Muscle of leg (tissue), 16 donors: ENCODE measurements around the gene ATXN7. TPM values are rescaled to one million over a fixed set of nuclear protein-coding genes. Genes with fewer than 3 reads are reported as not detected.

Experiments
- DNase-seq: peaks from one replicate; pipeline ENCODE4 v3.0.0; 2013
- H3K27ac ChIP-seq: one replicate; pipeline ENCODE4 v1.5.1; 2013; ENCODE audit warnings: mild to moderate bottlenecking, low read length, control low read depth
- H3K27me3 ChIP-seq: one replicate; pipeline ENCODE4 v1.6.1; 2013; ENCODE audit warnings: low read length; ENCODE audit not compliant: control insufficient read depth, insufficient read depth
- H3K36me3 ChIP-seq: one replicate; pipeline ENCODE4 v1.6.1; 2013; ENCODE audit warnings: low read length; ENCODE audit not compliant: control insufficient read depth, insufficient read depth
- H3K4me1 ChIP-seq: one replicate; pipeline ENCODE4 v1.6.1; 2013; ENCODE audit warnings: low read length; ENCODE audit not compliant: control insufficient read depth, insufficient read depth
- H3K4me3 ChIP-seq: one replicate; pipeline ENCODE4 v1.5.1; 2013; ENCODE audit warnings: low read length, control low read depth
- H3K9me3 ChIP-seq: replicated peaks from 2 replicates; pipeline ENCODE4 v1.6.1; 2013; ENCODE audit warnings: low read depth, low read length; ENCODE audit not compliant: control insufficient read depth
- WGBS: methylation state at CpG from one replicate; pipeline ENCODE4 v1.1.5; 2013; ENCODE audit warnings: missing lambda C conversion rate; ENCODE audit not compliant: insufficient coverage; 5-methylcytosine and 5-hydroxymethylcytosine counted together
- long read RNA-seq, 11 donors: transcript quantifications; one replicate each; lab custom pipeline, GENCODE V29; 2026
- polyA plus RNA-seq, 8 donors: library from polyadenylated mRNA; unstranded; fragments of 120-200 nt; gene quantifications; one replicate each; pipeline versions ENCODE4 v1.2.1 to v1.2.3, GENCODE V29; 2013; ENCODE audit warnings: inconsistent platforms in 1 of 8, low replicate concordance in 1 of 8; ENCODE audit not compliant: insufficient read length in 8 of 8, insufficient read depth in 1 of 8
- total RNA-seq: library from RNA; stranded (reverse); fragments of 120-200 nt; gene quantifications from one replicate; pipeline ENCODE4 v1.2.4, GENCODE V29; 2013

Gene ATXN7, protein sequence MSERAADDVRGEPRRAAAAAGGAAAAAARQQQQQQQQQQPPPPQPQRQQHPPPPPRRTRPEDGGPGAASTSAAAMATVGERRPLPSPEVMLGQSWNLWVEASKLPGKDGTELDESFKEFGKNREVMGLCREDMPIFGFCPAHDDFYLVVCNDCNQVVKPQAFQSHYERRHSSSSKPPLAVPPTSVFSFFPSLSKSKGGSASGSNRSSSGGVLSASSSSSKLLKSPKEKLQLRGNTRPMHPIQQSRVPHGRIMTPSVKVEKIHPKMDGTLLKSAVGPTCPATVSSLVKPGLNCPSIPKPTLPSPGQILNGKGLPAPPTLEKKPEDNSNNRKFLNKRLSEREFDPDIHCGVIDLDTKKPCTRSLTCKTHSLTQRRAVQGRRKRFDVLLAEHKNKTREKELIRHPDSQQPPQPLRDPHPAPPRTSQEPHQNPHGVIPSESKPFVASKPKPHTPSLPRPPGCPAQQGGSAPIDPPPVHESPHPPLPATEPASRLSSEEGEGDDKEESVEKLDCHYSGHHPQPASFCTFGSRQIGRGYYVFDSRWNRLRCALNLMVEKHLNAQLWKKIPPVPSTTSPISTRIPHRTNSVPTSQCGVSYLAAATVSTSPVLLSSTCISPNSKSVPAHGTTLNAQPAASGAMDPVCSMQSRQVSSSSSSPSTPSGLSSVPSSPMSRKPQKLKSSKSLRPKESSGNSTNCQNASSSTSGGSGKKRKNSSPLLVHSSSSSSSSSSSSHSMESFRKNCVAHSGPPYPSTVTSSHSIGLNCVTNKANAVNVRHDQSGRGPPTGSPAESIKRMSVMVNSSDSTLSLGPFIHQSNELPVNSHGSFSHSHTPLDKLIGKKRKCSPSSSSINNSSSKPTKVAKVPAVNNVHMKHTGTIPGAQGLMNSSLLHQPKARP
- total RNA-seq: 8.1 TPM
- 10 to 100 TPM in 3 of 8 donors, 1 to 10 TPM in 5; 8.1 to 13.6 (median 9.6) TPM for polyA plus RNA-seq
- long read RNA-seq, donor 1, partial matches to known transcripts: 0 of 2 reads
- long read RNA-seq, donor 1, other reads (novel, unspliced or antisense): 0 of 2 reads
- long read RNA-seq, donor 2, partial matches to known transcripts: 0 of 1 reads
- long read RNA-seq, donor 2, other reads (novel, unspliced or antisense): 0 of 1 reads
- long read RNA-seq, donor 3, transcript ATXN7-211 (1 exons, 3,268 nt): major isoform, 8 of 9 reads
- long read RNA-seq, donor 3, partial matches to known transcripts: 0 of 9 reads
- long read RNA-seq, donor 3, other reads (novel, unspliced or antisense): 0 of 9 reads
- long read RNA-seq, donor 4, partial matches to known transcripts: 0 of 2 reads
- long read RNA-seq, donor 4, other reads (novel, unspliced or antisense): 0 of 2 reads
- long read RNA-seq, donor 5, transcript ATXN7-211 (1 exons, 3,268 nt): major isoform, 6 of 8 reads
- long read RNA-seq, donor 5, partial matches to known transcripts: 0 of 8 reads
- long read RNA-seq, donor 5, other reads (novel, unspliced or antisense): 0 of 8 reads
- long read RNA-seq, donor 6, partial matches to known transcripts: 0 of 3 reads
- long read RNA-seq, donor 6, other reads (novel, unspliced or antisense): 0 of 3 reads
- long read RNA-seq, donor 7, transcript ATXN7-211 (1 exons, 3,268 nt): major isoform, 6 of 6 reads
- long read RNA-seq, donor 7, partial matches to known transcripts: 0 of 6 reads
- long read RNA-seq, donor 7, other reads (novel, unspliced or antisense): 0 of 6 reads
- long read RNA-seq, donor 8, partial matches to known transcripts: 0 of 2 reads
- long read RNA-seq, donor 8, other reads (novel, unspliced or antisense): 0 of 2 reads
- long read RNA-seq, donor 9, partial matches to known transcripts: 0 of 2 reads
- long read RNA-seq, donor 9, other reads (novel, unspliced or antisense): 0 of 2 reads
- long read RNA-seq, donor 10, partial matches to known transcripts: 0 of 2 reads
- long read RNA-seq, donor 10, other reads (novel, unspliced or antisense): 0 of 2 reads
- long read RNA-seq, donor 11, transcript ATXN7-211 (1 exons, 3,268 nt): major isoform, 5 of 5 reads
- long read RNA-seq, donor 11, partial matches to known transcripts: 0 of 5 reads
- long read RNA-seq, donor 11, other reads (novel, unspliced or antisense): 0 of 5 reads

DNA sequence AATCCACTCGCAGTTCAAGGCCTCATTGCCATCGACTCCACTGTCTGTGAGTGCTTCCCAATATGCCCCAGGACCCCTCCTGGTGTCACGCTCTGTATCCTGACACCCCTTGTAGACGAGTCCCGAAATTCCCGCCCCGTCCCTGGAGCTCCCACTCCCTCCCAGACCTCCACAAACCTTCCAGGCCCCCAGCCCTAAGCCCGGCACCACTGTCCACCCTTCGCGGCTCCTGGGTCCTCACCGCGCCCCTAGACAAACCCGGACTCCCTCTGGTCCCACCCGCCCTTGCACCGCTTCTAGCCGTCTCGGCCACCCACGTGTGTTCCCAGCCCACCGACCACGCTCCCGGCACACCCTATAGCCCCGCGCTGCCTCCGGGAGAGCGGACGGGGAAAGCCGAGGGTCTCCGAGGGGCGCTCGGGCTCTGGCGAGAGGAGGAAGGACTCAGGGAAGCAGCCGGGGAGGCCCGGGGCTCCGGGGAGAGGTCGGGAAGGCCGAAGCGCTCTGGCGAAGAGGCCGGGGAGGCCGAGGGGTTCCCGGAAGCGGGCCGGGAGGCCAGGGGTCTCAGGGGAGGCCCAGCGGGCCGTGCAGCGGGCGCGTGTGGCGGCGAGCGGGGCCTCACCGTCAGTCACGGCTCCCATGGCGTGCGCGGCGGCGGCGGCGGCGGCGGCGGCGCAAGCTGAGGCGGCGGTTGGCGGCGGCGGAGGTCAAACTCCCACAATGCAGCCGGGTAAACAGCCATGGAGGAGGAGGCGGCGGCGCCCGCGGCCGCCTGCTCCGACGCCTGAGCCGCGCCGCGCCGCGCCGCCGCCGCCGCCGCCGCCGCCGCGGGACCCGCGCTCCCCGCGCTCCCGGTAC lies at the start of gene ATXN7, which contains the start of gene THOC7:
TSS of gene ATXN7 (plus strand) at position 718 of the 858 bp plus-strand sequence. CDS start 48,732 bp downstream, outside the sequence.
TSS of gene THOC7 (minus strand) at position 656 of the 858 bp plus-strand sequence. CDS start at position 641, 15 bp downstream.
- Histone ChIP-seq H3K27me3 (no peaks in the 10 kb centered on the region), H3K36me3 (peaks cover 3% of the 10 kb centered on the region), H3K27ac (peak within 1 kb of the TSS; percentile 87), H3K4me1 (peaks cover 10% of the 10 kb centered on the region), H3K4me3 (peak within 1 kb of the TSS; percentile 88), H3K9me3 (no peaks in the 10 kb centered on the region)
- under 1% methylated on average over 91 of the region's 98 CpGs for WGBS
- peak; percentile 83 for DNase-seq

- WGBS: no CpG with 5 or more reads among the region's 3 CpGs
- H3K27me3 ChIP-seq: no peaks in the 10 kb centered on the region
- no peak overlapping the region for H3K4me3 ChIP-seq
- no peaks in the 10 kb centered on the region for H3K36me3 ChIP-seq
- no peaks in the 10 kb centered on the region for H3K9me3 ChIP-seq
- peaks cover 2% of the 10 kb centered on the region for H3K4me1 ChIP-seq
- no peak overlapping the region for H3K27ac ChIP-seq
- DNase-seq: no peak
These were observed 49.4 kb upstream of the ATXN7 start for GRCh38 chr3:63814237-63814636.

DNA sequence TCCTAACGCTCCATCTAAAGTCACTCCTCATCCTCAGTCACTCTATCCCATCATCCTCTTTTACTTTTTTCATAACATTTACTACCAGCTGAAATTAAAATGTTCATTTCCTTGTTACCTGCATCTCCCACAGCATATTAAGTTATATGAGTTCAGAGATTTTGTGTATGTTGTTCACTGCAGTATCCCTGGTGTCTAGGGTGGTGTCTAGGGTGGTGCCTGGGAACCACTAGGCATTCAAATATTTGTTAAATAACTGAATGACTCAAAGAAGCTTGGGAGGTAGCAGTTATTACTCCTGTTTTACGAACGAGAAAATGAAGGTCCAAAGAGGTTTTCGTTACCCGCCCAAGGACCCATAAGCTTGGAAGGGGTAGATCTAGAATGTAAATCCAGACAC lies 46.4 kb upstream of the ATXN7 start:
- H3K4me3 ChIP-seq: no peak overlapping the region
- WGBS: no CpG with 5 or more reads among the region's 5 CpGs

DNA sequence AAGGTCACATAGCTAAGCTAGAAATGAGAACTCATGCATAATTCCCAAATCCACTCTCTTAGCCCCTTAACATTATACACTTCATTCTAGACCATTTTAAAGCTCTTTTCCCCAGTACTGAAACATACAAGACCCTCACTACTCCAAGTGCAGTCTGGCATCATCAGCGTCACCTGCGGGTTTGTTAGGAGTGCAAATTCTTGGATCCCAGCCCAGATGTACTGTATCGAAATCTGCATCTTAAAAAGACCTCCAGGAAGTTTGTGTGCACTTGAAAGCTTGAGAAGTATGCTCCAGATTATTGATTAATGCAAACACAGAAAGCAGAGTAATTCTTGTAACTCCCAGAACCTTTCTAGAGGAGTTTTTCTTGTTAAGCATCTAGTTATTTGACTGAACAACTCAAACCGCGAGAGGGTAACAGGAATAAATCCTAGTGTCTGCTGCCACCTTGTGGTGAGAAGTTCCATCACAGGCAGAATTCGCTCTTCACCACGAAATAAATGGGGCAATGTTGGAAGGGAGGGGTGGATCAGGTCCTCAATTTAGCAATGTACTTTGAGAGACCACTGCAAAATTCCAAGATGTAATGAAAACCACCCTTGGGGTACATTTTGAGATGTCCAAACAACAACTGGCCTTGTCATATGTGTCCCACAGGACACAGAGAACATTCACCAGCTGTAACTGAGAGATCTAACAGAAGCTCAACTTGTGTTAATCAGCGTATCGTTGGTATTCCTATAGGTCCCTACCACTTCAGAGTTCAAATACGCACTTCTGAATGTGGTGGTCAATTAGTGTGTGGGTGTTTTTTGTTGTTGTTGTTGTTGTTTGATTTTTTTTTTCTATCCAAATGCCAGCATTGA lies 45.2 kb upstream of the ATXN7 start:
- no peaks in the 10 kb centered on the region for H3K27me3 ChIP-seq
- H3K4me3 ChIP-seq: no peak overlapping the region
- H3K36me3 ChIP-seq: no peaks in the 10 kb centered on the region
- no peak overlapping the region for H3K27ac ChIP-seq
- DNase-seq: peak; percentile 72
- WGBS: 14% methylated on average over 1 of the region's 10 CpGs
- H3K9me3 ChIP-seq: no peaks in the 10 kb centered on the region
- H3K4me1 ChIP-seq: peaks cover 2% of the 10 kb centered on the region

More for the DNA sequence above, 46.4 kb upstream of the ATXN7 start:
- no peaks in the 10 kb centered on the region for H3K9me3 ChIP-seq
- H3K27ac ChIP-seq: no peak overlapping the region
- no peaks in the 10 kb centered on the region for H3K27me3 ChIP-seq
- H3K4me1 ChIP-seq: peaks cover 2% of the 10 kb centered on the region
- no peak for DNase-seq
- H3K36me3 ChIP-seq: no peaks in the 10 kb centered on the region

DNA sequence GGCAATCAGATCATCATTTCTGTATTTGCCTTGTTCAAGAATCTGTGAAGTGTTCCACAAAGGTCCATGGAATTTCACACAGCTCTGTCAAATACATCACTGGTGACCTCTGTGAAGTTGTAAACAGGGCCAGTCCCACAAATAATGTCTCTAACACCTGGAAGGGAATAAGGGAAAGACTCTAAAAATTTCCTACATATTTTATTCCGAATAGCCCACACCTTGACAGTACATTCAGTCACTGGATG lies 44.6 kb upstream of the ATXN7 start, which contains the start of gene C3orf49:
TSS of gene C3orf49 (plus strand) at position 149 of the 248 bp plus-strand sequence. CDS start 173 bp downstream, outside the sequence.
- Histone ChIP-seq H3K36me3 (no peaks in the 10 kb centered on the region), H3K27ac (no peak within 1 kb of the TSS), H3K4me3 (no peak within 1 kb of the TSS), H3K9me3 (no peaks in the 10 kb centered on the region), H3K4me1 (peaks cover 2% of the 10 kb centered on the region), H3K27me3 (no peaks in the 10 kb centered on the region)
- no CpG with 5 or more reads among the region's 1 CpG for WGBS
- no peak for DNase-seq

GRCh38 chr3:63824309-63824708 lies 39.4 kb upstream of the ATXN7 start:
- Histone ChIP-seq H3K4me3 (no peak overlapping the region), H3K27ac (no peak overlapping the region), H3K9me3 (no peaks in the 10 kb centered on the region), H3K36me3 (peaks cover 3% of the 10 kb centered on the region), H3K4me1 (no peaks in the 10 kb centered on the region), H3K27me3 (no peaks in the 10 kb centered on the region)
- no peak for DNase-seq
- 69% methylated on average over 3 of the region's 4 CpGs for WGBS

DNA sequence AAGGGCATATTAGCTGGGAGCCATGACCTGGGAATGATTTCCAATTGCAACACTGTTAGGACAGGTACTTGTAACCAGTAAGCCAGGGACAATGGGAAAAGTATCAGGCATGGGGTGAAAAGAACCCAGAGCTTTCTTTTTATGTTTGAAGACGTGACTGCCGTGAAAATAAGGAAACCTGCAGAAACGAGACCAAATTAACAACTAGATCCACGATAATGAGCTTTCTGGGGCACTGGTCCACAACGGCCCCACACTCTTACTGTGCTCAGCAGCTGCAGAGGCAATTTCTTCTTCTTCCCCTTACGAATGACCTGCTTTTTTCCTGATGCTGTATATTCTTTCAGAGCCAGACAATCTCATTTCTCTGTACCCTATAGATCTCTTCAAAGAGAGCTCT lies 33.1 kb upstream of the ATXN7 start:
- Histone ChIP-seq H3K36me3 (peaks cover 16% of the 10 kb centered on the region), H3K4me3 (no peak overlapping the region), H3K27ac (no peak overlapping the region), H3K4me1 (no peaks in the 10 kb centered on the region), H3K27me3 (no peaks in the 10 kb centered on the region), H3K9me3 (no peaks in the 10 kb centered on the region)
- no peak for DNase-seq
- WGBS: 93% methylated on average over 5 of the region's 6 CpGs
